Testis (tissue), 2 donors: ENCODE data around the gene PTP4A2.

Source experiments
- CTCF ChIP-seq, 3 experiments: fragments of 450-650 bp in 2 of 3; fragments of 200-600 bp in 1 of 3; sonication (generic) in 1 of 3; IDR thresholded peaks; one replicate each; pipeline ENCODE4 v1.5.1; 2016 to 2019; ENCODE audit warnings: antibody characterized with exemption in 3 of 3, mild to moderate bottlenecking in 2 of 3, moderate library complexity in 1 of 3
- POLR2A ChIP-seq: fragments of 450-650 bp; IDR thresholded peaks from one replicate; pipeline ENCODE4 v1.6.1; 2017; ENCODE audit warnings: antibody characterized with exemption, mild to moderate bottlenecking, moderate library complexity

DNA sequence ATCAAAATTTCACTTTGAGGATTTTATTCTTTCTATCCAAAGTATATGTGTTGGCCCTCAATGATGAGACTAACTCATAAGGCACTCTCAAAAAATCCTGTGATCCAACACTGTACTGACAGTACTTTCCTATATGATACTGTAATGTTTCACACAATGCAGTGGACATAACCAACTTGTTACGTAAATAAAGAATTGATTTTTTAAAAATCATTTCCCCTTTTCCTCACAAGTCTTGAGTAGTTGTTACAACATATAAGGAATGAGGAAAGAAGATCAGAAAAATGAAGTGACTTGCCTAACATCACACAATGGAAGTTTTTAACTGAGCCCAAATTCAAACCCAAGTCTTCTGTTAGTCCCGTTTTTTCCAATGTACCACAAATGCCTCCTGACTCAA is 17.2 kb downstream of the PTP4A2 start:
- TF ChIP-seq CTCF (IDR thresholded peaks at IDR 0.05) = no peak
- no peak for TF ChIP-seq POLR2A
